Measurements from ENCODE around the gene RWDD1. TPM values are rescaled to one million over a fixed set of nuclear protein-coding genes. Genes with fewer than 3 reads are reported as not detected.

Gene RWDD1
- total and polyA plus RNA-seq, 2 donors (not counting 1 experiment from before 2014, with no cell fraction given): 18.0 to 22.4 TPM

DNA sequence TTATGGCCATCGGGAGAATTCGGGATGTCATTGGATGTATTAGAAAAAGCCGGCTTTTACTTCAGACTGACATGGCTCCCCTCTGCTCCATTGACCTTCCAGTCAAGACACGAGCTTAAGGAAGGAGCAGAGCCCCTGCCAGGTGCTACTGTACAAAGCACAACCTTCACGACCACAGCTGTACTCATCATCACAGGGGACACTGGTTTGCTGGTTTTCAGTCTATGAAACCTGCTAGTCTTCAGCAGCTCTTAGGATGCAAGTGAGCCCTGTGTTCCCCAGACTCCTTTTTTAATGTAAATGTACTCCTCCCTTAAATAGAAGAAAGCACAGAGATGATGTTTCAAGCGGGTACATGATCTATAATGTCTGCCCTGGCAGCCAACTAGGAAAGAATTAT lies 23.9 kb upstream of the RWDD1 start:
- H3K9ac ChIP-seq (ENCODE audit: low read length): no peak overlapping the region
- no peak overlapping the region for H3K4me2 ChIP-seq (replicated peaks; ENCODE audit: low read depth, low read length, poor library complexity, severe bottlenecking)
- POLR2A ChIA-PET: no interaction called here
- Mint-ChIP-seq H3K27me3 (peaks cover 25% of the 10 kb centered on the region), H3K27ac (no peak overlapping the region), H3K4me1 (no peaks in the 10 kb centered on the region), H3K4me3 (no peak overlapping the region), H3K9me3 (ENCODE audit: insufficient read depth) (no peaks in the 10 kb centered on the region)
- no peaks in the 10 kb centered on the region for H3K36me3 ChIP-seq (replicated peaks in 1 of 2; ENCODE audit: control extremely low read depth in 1 of 2, control insufficient read depth in 1 of 2, extremely low read depth in 1 of 2, insufficient read depth in 2 of 2, low read length in 1 of 2)
- ATAC-seq (ENCODE audit: low read depth) (no peak), DNase-seq (no peak)
- no peaks in the 10 kb centered on the region for H3K79me2 ChIP-seq (ENCODE audit: control insufficient read depth, insufficient read depth, low read length)
- CTCF ChIA-PET: interaction anchor here (0.9 to 1.3 kb wide), 6 partner anchors 11 to 254 kb away, joined by 3 to 7 read pairs (median 3); no protein-coding TSS in a partner anchor
- no peak overlapping the region for H2AFZ ChIP-seq (ENCODE audit: insufficient read depth, low read depth, low read length, poor library complexity, severe bottlenecking)
- no peak overlapping the region for H3K27ac ChIP-seq (ENCODE audit: low read length in 2 of 2)
- 93% methylated on average over 5 of the region's 6 CpGs for WGBS (ENCODE audit: insufficient coverage)
- TF ChIP-seq EZH2 (IDR thresholded peaks at IDR 0.05; ENCODE audit: borderline replicate concordance, insufficient read depth, low read depth, low read length, poor library complexity, severe bottlenecking): no peak
- TF ChIP-seq, protein P1, sequence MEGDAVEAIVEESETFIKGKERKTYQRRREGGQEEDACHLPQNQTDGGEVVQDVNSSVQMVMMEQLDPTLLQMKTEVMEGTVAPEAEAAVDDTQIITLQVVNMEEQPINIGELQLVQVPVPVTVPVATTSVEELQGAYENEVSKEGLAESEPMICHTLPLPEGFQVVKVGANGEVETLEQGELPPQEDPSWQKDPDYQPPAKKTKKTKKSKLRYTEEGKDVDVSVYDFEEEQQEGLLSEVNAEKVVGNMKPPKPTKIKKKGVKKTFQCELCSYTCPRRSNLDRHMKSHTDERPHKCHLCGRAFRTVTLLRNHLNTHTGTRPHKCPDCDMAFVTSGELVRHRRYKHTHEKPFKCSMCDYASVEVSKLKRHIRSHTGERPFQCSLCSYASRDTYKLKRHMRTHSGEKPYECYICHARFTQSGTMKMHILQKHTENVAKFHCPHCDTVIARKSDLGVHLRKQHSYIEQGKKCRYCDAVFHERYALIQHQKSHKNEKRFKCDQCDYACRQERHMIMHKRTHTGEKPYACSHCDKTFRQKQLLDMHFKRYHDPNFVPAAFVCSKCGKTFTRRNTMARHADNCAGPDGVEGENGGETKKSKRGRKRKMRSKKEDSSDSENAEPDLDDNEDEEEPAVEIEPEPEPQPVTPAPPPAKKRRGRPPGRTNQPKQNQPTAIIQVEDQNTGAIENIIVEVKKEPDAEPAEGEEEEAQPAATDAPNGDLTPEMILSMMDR (IDR thresholded peaks at IDR 0.05): no peak
- H3K4me1 ChIP-seq (ENCODE audit: control insufficient read depth in 2 of 2, insufficient read depth in 2 of 2, low read length in 2 of 2): no peaks in the 10 kb centered on the region
- no peaks in the 10 kb centered on the region for H3K27me3 ChIP-seq (replicated peaks in 1 of 4; ENCODE audit: control extremely low read depth in 1 of 4, control insufficient read depth in 3 of 4, insufficient read depth in 4 of 4, low read length in 3 of 4)
- H3K4me3 ChIP-seq (ENCODE audit: control extremely low read depth in 1 of 5, extremely low read depth in 1 of 5, insufficient read depth in 1 of 5, low read depth in 2 of 5, low read length in 4 of 5): no peak overlapping the region
- intact Hi-C loops (cut with micrococcal nuclease): no loop called here
- no peaks in the 10 kb centered on the region for H3K9me3 ChIP-seq (ENCODE audit: control extremely low read depth in 1 of 3, control insufficient read depth in 2 of 3, insufficient read depth in 1 of 3, low read length in 2 of 3)
- no peaks in the 10 kb centered on the region for H4K20me1 ChIP-seq (ENCODE audit: control insufficient read depth, insufficient read depth, low read length, poor library complexity, severe bottlenecking)

DNA sequence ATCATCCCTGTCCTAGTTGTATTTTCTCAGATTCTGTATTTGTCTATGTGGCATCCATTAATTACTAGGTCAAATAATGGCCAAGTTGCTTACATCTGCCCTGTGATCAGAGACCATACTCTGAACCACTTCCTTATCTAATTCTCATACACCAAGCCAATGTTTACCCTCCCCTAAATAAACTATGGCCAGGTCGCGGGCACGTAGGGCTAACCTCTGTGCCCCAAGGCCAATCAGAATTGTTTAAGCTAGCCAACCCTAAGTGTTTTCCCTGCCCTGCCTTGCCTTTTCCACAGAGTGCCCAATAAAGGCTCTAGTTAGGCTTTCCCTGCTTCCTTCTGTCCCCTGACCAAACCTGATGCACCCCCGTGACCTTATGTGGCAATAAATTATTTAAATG lies 20.5 kb upstream of the RWDD1 start:
- no peaks in the 10 kb centered on the region for H3K4me1 Mint-ChIP-seq
- 84% methylated on average over 3 of the region's 4 CpGs for WGBS (ENCODE audit: insufficient coverage)
- Histone ChIP-seq H2AFZ (ENCODE audit: insufficient read depth, low read depth, low read length, poor library complexity, severe bottlenecking) (no peak overlapping the region), H3K4me3 (ENCODE audit: control extremely low read depth in 1 of 5, extremely low read depth in 1 of 5, insufficient read depth in 1 of 5, low read depth in 2 of 5, low read length in 4 of 5) (no peak overlapping the region), H3K4me2 (replicated peaks; ENCODE audit: low read depth, low read length, poor library complexity, severe bottlenecking) (no peak overlapping the region), H3K36me3 (replicated peaks in 1 of 2; ENCODE audit: control extremely low read depth in 1 of 2, control insufficient read depth in 1 of 2, extremely low read depth in 1 of 2, insufficient read depth in 2 of 2, low read length in 1 of 2) (no peaks in the 10 kb centered on the region), H3K27me3 (replicated peaks in 1 of 4; ENCODE audit: control extremely low read depth in 1 of 4, control insufficient read depth in 3 of 4, insufficient read depth in 4 of 4, low read length in 3 of 4) (peaks cover 0 to 11% (median 0%) of the 10 kb centered on the region in 4 experiments), H3K9me3 (ENCODE audit: control extremely low read depth in 1 of 3, control insufficient read depth in 2 of 3, insufficient read depth in 1 of 3, low read length in 2 of 3) (no peaks in the 10 kb centered on the region), H4K20me1 (ENCODE audit: control insufficient read depth, insufficient read depth, low read length, poor library complexity, severe bottlenecking) (no peaks in the 10 kb centered on the region), H3K27ac (ENCODE audit: low read length in 2 of 2) (no peak overlapping the region), H3K9ac (ENCODE audit: low read length) (no peak overlapping the region), H3K79me2 (ENCODE audit: control insufficient read depth, insufficient read depth, low read length) (no peaks in the 10 kb centered on the region), H3K4me1 (ENCODE audit: control insufficient read depth in 2 of 2, insufficient read depth in 2 of 2, low read length in 2 of 2) (no peaks in the 10 kb centered on the region)
- no peak for ATAC-seq (ENCODE audit: low read depth)
- ChIA-PET CTCF (no interaction called here), POLR2A (no interaction called here)
- H3K27me3 Mint-ChIP-seq: peaks cover 26% of the 10 kb centered on the region
- TF ChIP-seq EZH2 (IDR thresholded peaks at IDR 0.05; ENCODE audit: borderline replicate concordance, insufficient read depth, low read depth, low read length, poor library complexity, severe bottlenecking): no peak
- TF ChIP-seq, protein P1 (IDR thresholded peaks at IDR 0.05): no peak
- DNase-seq: no peak
- intact Hi-C loops (cut with micrococcal nuclease): no loop called here
- no peaks in the 10 kb centered on the region for H3K9me3 Mint-ChIP-seq (ENCODE audit: insufficient read depth)
- no peak overlapping the region for H3K27ac Mint-ChIP-seq
- no peak overlapping the region for H3K4me3 Mint-ChIP-seq
